Measurements from ENCODE around the gene LDLRAD4.

The LDLRAD4 gene

GRCh38 chr18:13582178-13582670 lies 363.7 kb downstream of the LDLRAD4 start:
- Histone ChIP-seq H3K36me3 (ENCODE audit: insufficient read depth) (no peaks in the 10 kb centered on the region), H3K4me1 (ENCODE audit: low read depth, poor library complexity, severe bottlenecking) (peaks cover 7% of the 10 kb centered on the region), H3K79me2 (ENCODE audit: insufficient read depth, low read depth) (no peaks in the 10 kb centered on the region), H4K20me1 (ENCODE audit: insufficient read depth) (no peaks in the 10 kb centered on the region), H3K9ac (no peak overlapping the region), H3K27me3 (ENCODE audit: insufficient read depth, low read depth) (no peaks in the 10 kb centered on the region), H2AFZ (ENCODE audit: low read depth) (no peak overlapping the region), H3K27ac (no peak overlapping the region), H3K4me3 (IDR thresholded peaks at IDR 0.05; ENCODE audit: insufficient read depth, low read depth, low read length) (no peak overlapping the region), H3K4me2 (no peak overlapping the region)
- TF ChIP-seq CTCF (conservative IDR thresholded peaks at IDR 0.05; ENCODE audit: low read depth, low read length) = no peak

- Histone ChIP-seq H3K4me3 (IDR thresholded peaks at IDR 0.05; ENCODE audit: insufficient read depth, low read depth, low read length) (no peak overlapping the region), H3K4me1 (ENCODE audit: low read depth, poor library complexity, severe bottlenecking) (peaks cover 7% of the 10 kb centered on the region), H3K36me3 (ENCODE audit: insufficient read depth) (no peaks in the 10 kb centered on the region), H3K27me3 (ENCODE audit: insufficient read depth, low read depth) (no peaks in the 10 kb centered on the region), H3K9ac (no peak overlapping the region), H3K79me2 (ENCODE audit: insufficient read depth, low read depth) (no peaks in the 10 kb centered on the region), H3K27ac (no peak overlapping the region), H2AFZ (ENCODE audit: low read depth) (no peak overlapping the region), H4K20me1 (ENCODE audit: insufficient read depth) (no peaks in the 10 kb centered on the region), H3K4me2 (no peak overlapping the region)
- no peak for TF ChIP-seq CTCF (conservative IDR thresholded peaks at IDR 0.05; ENCODE audit: low read depth, low read length)
These were observed 365.3 kb downstream of the LDLRAD4 start for GRCh38 chr18:13583576-13584550.

- Histone ChIP-seq H3K4me2 (no peak overlapping the region), H2AFZ (ENCODE audit: low read depth) (no peak overlapping the region), H3K27me3 (ENCODE audit: insufficient read depth, low read depth) (no peaks in the 10 kb centered on the region), H3K79me2 (ENCODE audit: insufficient read depth, low read depth) (no peaks in the 10 kb centered on the region), H3K4me3 (IDR thresholded peaks at IDR 0.05; ENCODE audit: insufficient read depth, low read depth, low read length) (no peak overlapping the region), H3K9ac (no peak overlapping the region), H4K20me1 (ENCODE audit: insufficient read depth) (no peaks in the 10 kb centered on the region), H3K36me3 (ENCODE audit: insufficient read depth) (no peaks in the 10 kb centered on the region), H3K4me1 (ENCODE audit: low read depth, poor library complexity, severe bottlenecking) (peaks cover 7% of the 10 kb centered on the region), H3K27ac (no peak overlapping the region)
- TF ChIP-seq CTCF (conservative IDR thresholded peaks at IDR 0.05; ENCODE audit: low read depth, low read length) = no peak
These were observed 366.3 kb downstream of the LDLRAD4 start for GRCh38 chr18:13584825-13585224.

GRCh38 chr18:13585379-13586153 lies 367.0 kb downstream of the LDLRAD4 start:
- H3K9ac ChIP-seq = no peak overlapping the region
- H3K79me2 ChIP-seq (ENCODE audit: insufficient read depth, low read depth) = no peaks in the 10 kb centered on the region
- no peak overlapping the region for H2AFZ ChIP-seq (ENCODE audit: low read depth)
- H3K4me2 ChIP-seq = no peak overlapping the region
- no peak overlapping the region for H3K4me3 ChIP-seq (IDR thresholded peaks at IDR 0.05; ENCODE audit: insufficient read depth, low read depth, low read length)
- H3K4me1 ChIP-seq (ENCODE audit: low read depth, poor library complexity, severe bottlenecking) = peaks cover 7% of the 10 kb centered on the region
- TF ChIP-seq CTCF (conservative IDR thresholded peaks at IDR 0.05; ENCODE audit: low read depth, low read length) = no peak
- H3K27ac ChIP-seq = no peak overlapping the region
- no peaks in the 10 kb centered on the region for H4K20me1 ChIP-seq (ENCODE audit: insufficient read depth)
- H3K27me3 ChIP-seq (ENCODE audit: insufficient read depth, low read depth) = no peaks in the 10 kb centered on the region
- no peaks in the 10 kb centered on the region for H3K36me3 ChIP-seq (ENCODE audit: insufficient read depth)
